NB4 (cell line): ENCODE results near the gene CHERP.

Experiments used
- MAX ChIP-seq: IDR thresholded peaks from 2 replicates; pipeline ENCODE4 v1.6.1; 2011; ENCODE audit warnings: low read depth, low read length
- POLR2A ChIP-seq: IDR thresholded peaks from 2 replicates; pipeline ENCODE4 v1.6.1; 2011; ENCODE audit warnings: mild to moderate bottlenecking; ENCODE audit not compliant: insufficient read length; ENCODE audit errors: extremely low read depth
- TF ChIP-seq, protein P1 (sequence below): IDR thresholded peaks from one replicate; pipeline ENCODE4 v1.5.1; 2012; ENCODE audit warnings: low read depth, low read length

- no peak for TF ChIP-seq POLR2A
- TF ChIP-seq, protein P1, sequence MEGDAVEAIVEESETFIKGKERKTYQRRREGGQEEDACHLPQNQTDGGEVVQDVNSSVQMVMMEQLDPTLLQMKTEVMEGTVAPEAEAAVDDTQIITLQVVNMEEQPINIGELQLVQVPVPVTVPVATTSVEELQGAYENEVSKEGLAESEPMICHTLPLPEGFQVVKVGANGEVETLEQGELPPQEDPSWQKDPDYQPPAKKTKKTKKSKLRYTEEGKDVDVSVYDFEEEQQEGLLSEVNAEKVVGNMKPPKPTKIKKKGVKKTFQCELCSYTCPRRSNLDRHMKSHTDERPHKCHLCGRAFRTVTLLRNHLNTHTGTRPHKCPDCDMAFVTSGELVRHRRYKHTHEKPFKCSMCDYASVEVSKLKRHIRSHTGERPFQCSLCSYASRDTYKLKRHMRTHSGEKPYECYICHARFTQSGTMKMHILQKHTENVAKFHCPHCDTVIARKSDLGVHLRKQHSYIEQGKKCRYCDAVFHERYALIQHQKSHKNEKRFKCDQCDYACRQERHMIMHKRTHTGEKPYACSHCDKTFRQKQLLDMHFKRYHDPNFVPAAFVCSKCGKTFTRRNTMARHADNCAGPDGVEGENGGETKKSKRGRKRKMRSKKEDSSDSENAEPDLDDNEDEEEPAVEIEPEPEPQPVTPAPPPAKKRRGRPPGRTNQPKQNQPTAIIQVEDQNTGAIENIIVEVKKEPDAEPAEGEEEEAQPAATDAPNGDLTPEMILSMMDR, result no peak
- no peak for TF ChIP-seq MAX
Observed at GRCh38 chr19:16579381-16579780, 37.1 kb upstream of the CHERP start.
